Activated CD4-positive, CD25-positive, alpha-beta regulatory T cell treated with anti-CD3 and anti-CD28 coated beads, Interleukin-2, amount 50 U/mL, for 24 hours (primary cell): ENCODE measurements around the gene IGSF10.

Source experiments
- ATAC-seq, 2 donors: fragments of 150-1000 bp; cut with Tn5 transposase; one replicate each; pipeline ENCODE4 v1.10.0; 2021; ENCODE audit warnings: mild to moderate bottlenecking in 1 of 2, moderate library complexity in 1 of 2

Gene IGSF10

DNA sequence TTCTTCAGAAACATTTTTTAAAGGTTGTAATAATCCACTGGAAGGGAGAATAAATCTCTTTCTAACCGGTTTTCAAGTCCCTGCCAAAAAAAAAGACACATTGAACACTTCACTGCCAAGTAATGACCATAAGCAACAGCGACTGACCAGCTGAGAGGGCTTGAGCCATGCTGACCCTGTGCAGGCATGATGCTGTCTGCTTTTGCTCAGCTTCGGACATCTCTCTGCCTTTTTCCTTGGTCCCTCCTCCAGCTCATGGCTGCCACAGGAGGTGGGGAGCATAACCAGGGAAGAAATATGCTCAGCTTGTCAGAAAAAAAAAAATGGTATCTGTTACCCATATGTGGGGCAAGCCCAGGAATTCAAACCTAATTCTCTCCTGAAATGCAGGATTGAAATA lies 1.5 kb downstream of the IGSF10 start:
- no peak for ATAC-seq

- no peak for ATAC-seq
These were observed 4.8 kb downstream of the IGSF10 start for GRCh38 chr3:151456065-151456464.

DNA sequence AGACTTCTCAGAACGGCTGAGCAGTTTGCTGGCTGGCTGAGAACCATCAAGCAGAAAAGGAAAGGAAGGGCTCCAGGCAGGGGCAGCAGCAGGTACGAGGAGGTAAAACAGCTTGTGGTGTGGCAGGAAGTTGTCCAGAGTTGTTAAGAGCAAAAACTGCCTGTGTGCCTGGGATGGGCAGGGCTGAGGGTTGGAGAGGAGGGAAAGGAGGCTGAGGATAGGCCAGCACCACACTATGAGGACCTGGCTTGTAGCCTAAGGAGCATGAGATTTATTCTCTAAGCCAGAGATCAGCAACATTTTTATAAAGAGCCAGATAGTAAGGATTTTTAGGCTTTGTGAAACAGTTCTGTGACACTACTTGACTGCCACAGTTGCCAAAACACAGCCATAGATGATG lies 8.0 kb downstream of the IGSF10 start:
- ATAC-seq: no peak

- no peak for ATAC-seq
These were observed 8.5 kb downstream of the IGSF10 start for GRCh38 chr3:151452368-151452767.

DNA sequence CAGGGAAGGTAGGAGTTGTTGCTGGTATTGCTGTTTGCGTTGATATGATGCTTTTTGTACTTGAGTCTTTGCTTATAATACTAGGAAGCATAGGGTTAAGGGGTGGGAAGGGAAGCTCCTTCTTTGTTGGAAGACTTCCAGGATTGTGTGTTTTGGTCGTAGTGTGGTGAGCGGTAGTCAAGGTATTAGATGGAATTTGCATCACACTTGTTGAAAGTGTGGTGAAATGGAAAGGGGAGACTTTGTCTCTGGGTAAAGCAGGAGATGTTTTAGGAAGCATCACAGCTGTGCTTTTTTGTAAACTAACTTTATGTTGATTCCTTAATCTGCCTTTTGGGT lies 14.9 kb downstream of the IGSF10 start:
- no peak for ATAC-seq

DNA sequence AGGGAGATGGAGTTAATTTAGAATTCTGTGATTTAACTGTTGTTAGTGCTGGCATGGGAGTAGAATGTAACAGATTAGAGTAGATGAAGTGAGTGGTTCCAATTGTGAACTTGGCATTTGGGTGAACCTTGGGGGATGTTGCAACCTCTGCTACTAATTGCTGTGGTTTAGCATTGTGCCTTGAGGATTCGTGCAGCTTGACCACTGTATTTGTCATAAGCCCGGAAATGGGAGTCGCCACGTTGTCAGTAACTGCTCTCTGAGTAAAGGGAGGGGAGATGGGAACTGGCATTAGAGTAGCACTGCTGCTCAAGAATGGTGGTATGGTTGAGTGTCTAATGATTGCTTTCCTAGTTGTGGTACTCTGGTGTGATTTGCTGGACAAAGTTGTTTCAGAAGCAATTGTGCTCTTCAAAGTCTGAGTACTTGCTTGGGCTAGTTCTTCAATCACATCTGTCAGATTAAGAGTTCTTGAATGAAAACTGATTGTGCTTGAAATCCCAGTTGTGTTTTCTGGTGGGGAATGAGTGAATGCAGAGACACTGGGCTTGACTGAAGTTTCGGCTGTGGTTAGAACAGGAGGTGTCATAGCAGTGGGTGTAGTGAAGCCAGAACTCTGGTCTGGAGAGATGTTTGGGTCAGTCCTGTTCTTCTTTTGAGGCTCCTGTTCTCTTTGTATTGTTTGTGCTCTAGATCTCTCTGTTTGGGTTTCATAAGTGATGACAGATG lies 15.4 kb downstream of the IGSF10 start:
- no peak for ATAC-seq

DNA sequence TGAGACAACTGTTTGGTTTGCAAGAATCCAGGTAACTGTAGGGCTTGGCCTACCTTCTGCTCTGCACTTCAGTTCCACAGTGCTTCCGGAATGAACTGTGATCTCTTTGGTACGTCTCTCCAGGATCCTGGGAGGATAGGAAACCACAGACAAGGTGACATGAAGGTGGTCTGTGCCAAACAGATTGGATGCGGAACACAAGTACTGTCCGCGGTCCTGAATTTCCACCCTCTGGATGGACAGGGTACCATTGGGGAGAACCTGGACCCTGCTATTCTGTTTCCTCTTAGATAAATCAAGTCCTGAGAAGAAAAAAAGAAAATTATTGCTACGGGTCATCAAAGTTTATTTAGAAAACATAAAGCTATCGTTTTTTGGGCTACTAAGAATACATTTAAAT lies 17.3 kb downstream of the IGSF10 start:
- no peak for ATAC-seq

GRCh38 chr3:151440940-151441339 lies 19.9 kb downstream of the IGSF10 start:
- ATAC-seq: no peak

- peak in 1 of 2 donors; percentile 36 for ATAC-seq
These were observed 21.2 kb downstream of the IGSF10 start for GRCh38 chr3:151439652-151440125.

- no peak for ATAC-seq
These were observed 23.0 kb downstream of the IGSF10 start for GRCh38 chr3:151437906-151438305.

DNA sequence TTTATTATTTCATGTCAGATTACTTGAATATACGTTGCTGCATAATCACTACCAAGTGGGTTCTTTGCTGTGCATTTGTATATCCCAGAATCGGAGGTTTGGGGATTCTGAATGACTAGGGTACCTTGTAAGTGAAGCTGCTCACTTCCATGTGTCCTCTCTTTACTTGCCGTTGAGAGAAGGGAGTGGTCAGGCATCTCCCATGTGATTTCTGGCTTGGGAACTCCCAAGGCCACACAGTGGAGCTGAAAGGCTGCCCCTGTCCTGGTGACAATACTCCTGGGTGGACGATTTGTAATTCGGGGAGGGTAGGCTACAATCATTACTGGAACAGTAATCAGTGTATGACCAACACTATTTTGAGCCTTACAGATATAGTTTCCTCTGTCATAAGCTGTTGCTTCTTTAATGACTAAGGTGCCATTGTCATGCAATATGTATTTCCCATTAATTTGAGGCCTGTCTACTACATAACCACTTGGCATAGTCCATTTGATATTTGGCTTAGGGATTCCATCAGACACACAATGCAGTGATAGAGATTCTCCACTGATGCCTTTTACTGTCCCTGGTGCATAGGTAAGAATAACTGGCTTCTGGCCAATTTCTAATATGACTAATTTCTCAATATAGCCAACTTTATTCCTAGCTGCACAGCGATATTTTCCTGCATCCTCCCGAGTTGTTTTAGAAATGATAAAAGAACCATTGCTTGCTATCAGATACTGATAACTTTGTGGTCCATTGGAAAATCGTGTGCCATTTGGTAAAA lies 24.0 kb downstream of the IGSF10 start:
- no peak for ATAC-seq

DNA sequence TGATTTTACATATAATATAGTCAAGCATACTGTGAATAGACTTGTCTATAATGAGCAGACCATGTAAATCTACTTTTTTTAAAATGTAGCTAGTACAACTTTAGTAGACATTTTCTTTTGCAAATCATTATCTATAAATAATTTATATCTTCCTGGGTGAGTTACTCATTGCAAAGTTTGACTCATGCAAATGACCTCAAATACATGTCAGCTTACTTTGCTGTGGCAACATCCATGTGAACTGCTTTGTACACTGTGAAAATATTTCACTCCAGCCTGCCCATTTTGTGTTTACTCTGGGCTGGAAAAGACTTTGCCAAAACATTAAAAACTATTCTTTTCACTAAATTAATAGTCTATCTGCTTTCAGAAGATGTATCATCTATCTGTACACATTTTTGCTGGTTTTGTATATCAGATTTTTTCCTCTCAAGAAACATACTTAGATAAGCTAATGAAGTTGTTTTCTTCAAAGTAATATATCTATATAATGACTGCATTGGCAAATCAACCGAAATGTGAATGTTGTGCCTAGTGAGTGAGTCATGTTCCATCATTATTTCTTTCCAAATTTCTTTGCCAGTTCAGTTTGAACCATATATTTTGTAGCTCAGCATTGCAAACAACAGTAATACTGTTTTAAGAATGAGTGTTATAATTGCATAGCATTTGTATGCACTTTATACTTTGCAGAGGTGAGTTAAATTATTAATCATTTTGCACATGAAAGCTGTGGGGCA lies 26.5 kb downstream of the IGSF10 start:
- no peak for ATAC-seq

- ATAC-seq: no peak
These were observed 28.1 kb downstream of the IGSF10 start for GRCh38 chr3:151432616-151433372.

GRCh38 chr3:151431940-151432339 lies 28.9 kb downstream of the IGSF10 start:
- no peak for ATAC-seq

DNA sequence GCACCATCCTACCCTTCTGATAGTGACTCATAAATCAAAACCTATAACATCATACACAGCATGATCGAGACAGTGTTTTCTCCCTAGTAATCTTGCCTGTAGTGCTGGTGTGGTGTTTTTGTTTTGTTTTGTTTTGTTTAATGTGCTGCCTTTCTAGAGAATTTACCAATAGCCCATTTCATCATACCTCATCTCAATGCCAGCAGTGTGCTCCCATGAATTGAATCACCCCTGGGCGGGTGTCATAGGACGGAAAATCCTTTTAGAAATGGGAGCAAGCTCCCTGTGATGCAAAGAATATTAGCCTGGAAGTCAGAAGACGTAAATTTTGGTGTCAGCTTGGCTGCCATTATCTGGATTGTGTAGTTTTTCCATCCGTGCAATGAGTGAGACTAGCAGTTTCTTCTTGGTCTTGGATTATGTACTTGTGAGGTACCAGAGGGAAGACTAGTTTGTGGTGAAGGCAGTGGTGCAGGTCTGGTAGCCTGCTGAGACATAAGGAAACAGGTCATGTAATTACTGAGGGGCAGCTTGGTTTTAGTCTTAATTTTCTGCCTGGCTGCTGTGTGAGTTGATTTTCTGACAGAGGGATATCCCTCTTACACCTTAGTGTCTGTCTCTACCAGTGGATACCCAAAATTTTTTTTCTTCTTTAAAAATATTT lies 29.9 kb downstream of the IGSF10 start:
- ATAC-seq: no peak

DNA sequence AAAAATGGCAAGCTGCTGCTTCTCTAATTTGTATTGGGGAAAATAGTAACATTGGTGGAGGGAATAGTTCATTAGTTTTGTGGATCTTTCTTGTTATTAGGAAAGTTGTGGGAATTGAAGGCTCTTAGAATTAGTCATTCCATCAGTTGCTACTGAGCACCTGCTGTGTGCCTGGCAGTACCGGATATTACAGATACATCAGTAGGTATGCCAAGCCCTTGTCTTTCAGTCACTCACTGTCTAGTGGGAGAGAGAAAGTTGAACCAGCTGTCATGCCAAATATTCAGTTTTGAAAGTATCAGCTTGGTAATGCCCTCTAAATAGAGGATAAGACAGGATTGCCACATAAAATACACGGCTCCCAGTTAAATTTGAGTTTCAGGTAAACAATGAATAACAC lies 32.5 kb downstream of the IGSF10 start:
- no peak for ATAC-seq

DNA sequence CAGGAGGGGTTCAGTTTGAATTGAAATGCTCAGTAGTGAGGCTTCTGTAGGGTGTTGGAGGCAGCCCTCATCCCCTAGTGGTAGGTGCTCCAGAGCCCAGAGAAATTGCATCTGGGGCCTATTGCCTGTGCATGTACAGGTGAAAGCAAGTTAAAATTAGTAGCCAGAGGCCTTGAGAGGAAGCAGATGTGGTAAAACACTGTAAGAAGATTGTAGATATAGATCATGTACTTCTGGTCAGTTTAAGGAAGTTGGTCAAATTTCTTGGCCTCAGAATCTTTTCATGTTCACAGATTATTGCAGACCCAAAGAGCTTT lies 34.6 kb downstream of the IGSF10 start:
- ATAC-seq: no peak

- no peak for ATAC-seq
These were observed 35.1 kb downstream of the IGSF10 start for GRCh38 chr3:151425627-151426340.

GRCh38 chr3:151423091-151423490 lies 37.8 kb downstream of the IGSF10 start:
- ATAC-seq: no peak

DNA sequence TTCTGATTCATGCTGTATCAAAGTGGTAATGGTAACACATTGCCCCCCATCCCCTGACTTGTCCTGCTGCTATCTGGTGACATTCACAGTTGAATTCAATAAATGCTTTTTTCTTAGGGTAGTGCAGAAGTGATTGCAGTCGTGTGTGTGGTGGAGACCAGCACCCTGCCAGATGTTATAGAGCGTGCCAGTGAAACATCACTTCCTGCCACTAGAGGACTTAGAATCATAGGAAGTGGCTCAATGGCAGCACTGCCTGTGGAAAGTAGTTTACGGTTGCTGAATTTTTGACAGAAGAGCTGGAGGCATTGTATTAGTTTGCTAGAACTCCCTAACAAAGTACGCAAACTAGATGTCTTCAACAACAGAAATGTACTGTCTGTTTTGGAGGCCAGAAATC lies 38.9 kb downstream of the IGSF10 start:
- ATAC-seq: no peak

DNA sequence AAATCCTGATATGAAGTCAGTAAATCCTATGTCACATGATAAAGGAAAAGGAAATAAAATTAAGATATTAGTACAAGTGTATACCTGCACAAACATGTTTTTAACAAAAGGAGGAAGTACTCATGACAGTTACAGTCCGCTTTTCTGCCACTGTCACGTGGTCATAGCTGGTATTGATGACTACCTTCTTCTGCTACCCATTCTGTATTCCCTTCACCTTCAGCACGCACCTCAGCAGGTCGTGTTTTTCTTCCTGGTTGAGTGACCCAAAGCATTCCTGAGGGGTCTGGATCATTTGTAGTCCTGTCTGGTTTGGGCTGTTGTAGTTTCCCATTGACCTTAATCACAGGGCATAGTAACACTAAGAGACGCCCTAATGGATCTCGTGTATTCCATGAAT lies 41.1 kb downstream of the IGSF10 start:
- ATAC-seq: no peak

- no peak for ATAC-seq
These were observed 45.6 kb downstream of the IGSF10 start for GRCh38 chr3:151415289-151415688.
